ENCODE measurements around the gene L1TD1. TPM values are rescaled to one million over a fixed set of nuclear protein-coding genes. Genes with fewer than 3 reads are reported as not detected.

The L1TD1 gene
- total RNA-seq, 2 experiments from 2014 or later: not detected

- DNase-seq: no peak
- Mint-ChIP-seq H3K27me3 (no peaks in the 10 kb centered on the region), H3K9me3 (no peaks in the 10 kb centered on the region), H3K4me1 (no peaks in the 10 kb centered on the region), H3K4me3 (no peak overlapping the region), H3K27ac (no peak overlapping the region), H3K36me3 (ENCODE audit: low read depth) (no peaks in the 10 kb centered on the region)
- POLR2A ChIA-PET: no interaction called here
- CTCF ChIA-PET: interaction anchor here (1.4 kb wide), 1 partner anchor 11 kb away, joined by 3 read pairs; no protein-coding TSS in a partner anchor
These were observed 52.9 kb downstream of the L1TD1 start for GRCh38 chr1:62247391-62248168.

GRCh38 chr1:62250126-62250726 lies 55.6 kb downstream of the L1TD1 start:
- H3K36me3 Mint-ChIP-seq (ENCODE audit: low read depth): no peaks in the 10 kb centered on the region
- ChIA-PET POLR2A (no interaction called here), CTCF (no interaction called here)
- H3K27ac Mint-ChIP-seq: no peak overlapping the region
- H3K4me1 Mint-ChIP-seq: no peaks in the 10 kb centered on the region
- no peak overlapping the region for H3K4me3 Mint-ChIP-seq
- H3K9me3 Mint-ChIP-seq: no peaks in the 10 kb centered on the region
- no peak for DNase-seq
- H3K27me3 Mint-ChIP-seq: no peaks in the 10 kb centered on the region

- CTCF ChIA-PET: no interaction called here
- H3K27ac Mint-ChIP-seq: no peak overlapping the region
- no peaks in the 10 kb centered on the region for H3K36me3 Mint-ChIP-seq (ENCODE audit: low read depth)
- POLR2A ChIA-PET: no interaction called here
- H3K27me3 Mint-ChIP-seq: peaks cover 8% of the 10 kb centered on the region
- no peak overlapping the region for H3K4me3 Mint-ChIP-seq
- H3K4me1 Mint-ChIP-seq: no peaks in the 10 kb centered on the region
- H3K9me3 Mint-ChIP-seq: no peaks in the 10 kb centered on the region
- no peak for DNase-seq
These were observed 64.9 kb downstream of the L1TD1 start for GRCh38 chr1:62259551-62259950.

- H3K27me3 Mint-ChIP-seq: peaks cover 8% of the 10 kb centered on the region
- no peaks in the 10 kb centered on the region for H3K4me1 Mint-ChIP-seq
- H3K27ac Mint-ChIP-seq: no peak overlapping the region
- POLR2A ChIA-PET: no interaction called here
- no peaks in the 10 kb centered on the region for H3K36me3 Mint-ChIP-seq (ENCODE audit: low read depth)
- no peak overlapping the region for H3K4me3 Mint-ChIP-seq
- no peak for DNase-seq
- H3K9me3 Mint-ChIP-seq: no peaks in the 10 kb centered on the region
- CTCF ChIA-PET: interaction anchor here (0.7 kb wide), 1 partner anchor 15 kb away, joined by 3 read pairs; no protein-coding TSS in a partner anchor
These were observed 66.0 kb downstream of the L1TD1 start for GRCh38 chr1:62260688-62261087.

Other genes starting within 250 kb of the L1TD1 start
- not detected for gene KANK4, start 124.6 kb downstream of the L1TD1 start, total RNA-seq
- gene USP1, start 242.2 kb downstream of the L1TD1 start, total RNA-seq: 10 to 100 TPM; 74.6 to 78.6 TPM